NCI-H2227 treated with DMSO at 0.1 percent for 48 hours (cell line): Measurements from ENCODE around the gene SPRED2.

Experiments used
- DNase-seq: peaks from one replicate; lab custom pipeline; 2025; lab: John Stamatoyannopoulos, UW

The SPRED2 gene

DNA sequence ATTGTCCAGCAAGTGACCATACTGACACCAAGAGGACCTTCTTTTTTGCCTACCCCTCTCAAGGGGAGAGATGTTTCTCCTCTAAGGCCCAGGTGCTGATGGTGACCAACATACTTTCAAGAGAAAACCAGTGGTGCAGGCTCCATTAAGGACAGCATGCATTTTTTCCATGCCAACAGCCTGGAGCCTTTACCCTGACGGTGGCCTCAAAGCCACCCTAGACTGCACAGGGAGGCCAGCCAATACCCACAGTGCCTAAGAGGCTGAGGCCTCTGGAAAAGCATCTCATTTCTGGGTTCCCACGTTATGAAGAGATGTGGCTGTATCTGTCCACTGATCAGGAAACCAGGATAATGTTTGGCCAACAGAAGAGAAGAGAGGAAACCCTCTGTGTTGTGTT lies 19.3 kb downstream of the SPRED2 start:
- DNase-seq, result no peak

- DNase-seq, result no peak
Observed at GRCh38 chr2:65411056-65411795, 21.2 kb downstream of the SPRED2 start.

DNA sequence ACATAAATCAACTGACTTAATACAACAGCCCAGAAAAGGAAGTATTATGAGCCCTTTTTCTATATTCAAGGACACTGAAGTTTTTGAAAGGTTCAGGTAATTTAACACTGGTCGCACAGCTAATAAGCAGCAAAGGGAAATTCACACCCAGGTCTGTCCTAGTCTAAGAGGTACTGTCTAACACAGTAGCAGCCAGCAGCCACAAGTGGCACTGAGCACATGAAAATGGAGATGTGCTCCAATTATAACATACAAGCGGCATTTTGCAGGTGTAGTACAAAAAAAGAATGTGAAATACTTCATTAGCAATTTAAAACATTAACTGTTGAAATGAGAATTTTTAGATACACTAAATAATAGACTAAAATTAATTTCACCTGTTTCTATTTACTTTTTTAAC lies 23.4 kb downstream of the SPRED2 start:
- no peak for DNase-seq

DNA sequence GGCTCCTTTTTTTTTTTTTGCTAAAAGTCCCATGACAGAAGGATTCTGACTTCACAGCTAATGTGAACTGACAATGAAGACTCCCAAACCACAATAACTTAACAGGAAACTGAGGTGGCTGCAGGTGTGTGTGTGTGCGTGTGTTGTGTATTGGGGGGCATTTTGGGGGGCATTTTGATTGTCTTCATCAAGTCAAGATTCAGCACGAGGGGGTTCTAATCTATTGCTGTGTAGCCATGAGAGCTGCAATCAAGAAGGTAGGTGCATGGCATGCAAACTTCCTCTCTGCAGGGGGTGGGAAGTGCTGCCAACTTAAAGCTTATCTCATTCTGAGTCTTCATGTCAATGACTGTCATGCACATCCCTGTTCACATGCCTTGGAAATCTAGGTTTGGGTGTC lies 25.2 kb downstream of the SPRED2 start:
- DNase-seq, result no peak

GRCh38 chr2:65404988-65405697 lies 27.3 kb downstream of the SPRED2 start:
- DNase-seq, result no peak

DNA sequence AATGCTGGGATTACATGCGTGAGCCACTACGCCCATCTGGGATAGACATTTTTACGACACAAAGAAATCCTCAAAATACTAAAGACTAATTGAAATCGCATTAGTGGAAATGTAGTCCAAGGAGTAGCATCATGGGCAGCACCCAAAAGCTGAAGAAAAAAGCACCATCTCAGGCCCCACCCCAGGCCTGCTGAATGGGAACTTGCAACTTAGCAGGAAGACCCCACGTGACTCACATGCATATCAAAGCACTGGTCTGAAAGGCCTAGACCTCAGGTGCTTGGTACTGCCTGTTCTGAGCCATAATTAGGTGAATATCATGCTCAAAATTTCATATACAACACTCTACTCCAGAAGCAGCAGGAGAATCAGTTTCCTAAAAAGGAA lies 28.9 kb downstream of the SPRED2 start:
- no peak for DNase-seq

- DNase-seq, result no peak
Observed at GRCh38 chr2:65402780-65403528, 29.4 kb downstream of the SPRED2 start.

DNA sequence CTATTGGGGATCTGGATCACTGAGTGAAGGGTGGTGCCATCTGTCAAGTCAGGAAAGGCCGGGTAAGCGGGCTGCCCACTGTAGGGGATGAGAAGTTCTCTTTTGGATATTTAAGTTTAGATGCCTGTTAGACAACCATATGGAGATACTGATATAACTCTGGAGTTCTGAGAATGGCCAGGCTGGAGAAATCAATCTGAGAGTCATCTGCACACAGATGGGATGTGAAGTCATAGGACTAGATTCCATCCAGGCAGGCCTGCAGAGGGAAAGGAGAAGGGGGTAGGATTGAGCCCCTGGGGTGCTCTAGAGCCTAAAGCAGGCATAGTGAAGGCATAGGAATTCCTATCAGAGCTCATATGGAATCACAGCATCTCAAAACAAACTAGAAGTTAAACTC lies 30.1 kb downstream of the SPRED2 start:
- DNase-seq, result no peak

DNA sequence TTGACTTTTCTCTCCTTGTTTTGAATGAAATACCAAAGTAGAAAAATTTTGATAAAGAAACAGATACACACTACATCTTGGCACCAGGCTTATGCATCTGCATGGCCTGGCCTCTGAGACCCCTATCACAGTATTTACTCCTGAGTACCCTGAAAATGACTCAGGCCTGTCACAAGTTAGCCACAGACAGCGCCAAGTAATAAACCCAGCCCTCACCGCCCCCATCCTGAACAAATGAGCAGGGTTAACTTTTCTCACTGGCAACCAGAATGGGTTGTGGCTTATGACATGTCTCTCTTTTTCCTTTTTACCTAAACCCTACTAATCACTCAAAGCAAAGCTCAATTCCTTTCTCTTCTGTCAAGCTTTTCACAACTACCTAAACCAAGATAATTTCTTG lies 35.3 kb downstream of the SPRED2 start:
- no peak for DNase-seq

DNA sequence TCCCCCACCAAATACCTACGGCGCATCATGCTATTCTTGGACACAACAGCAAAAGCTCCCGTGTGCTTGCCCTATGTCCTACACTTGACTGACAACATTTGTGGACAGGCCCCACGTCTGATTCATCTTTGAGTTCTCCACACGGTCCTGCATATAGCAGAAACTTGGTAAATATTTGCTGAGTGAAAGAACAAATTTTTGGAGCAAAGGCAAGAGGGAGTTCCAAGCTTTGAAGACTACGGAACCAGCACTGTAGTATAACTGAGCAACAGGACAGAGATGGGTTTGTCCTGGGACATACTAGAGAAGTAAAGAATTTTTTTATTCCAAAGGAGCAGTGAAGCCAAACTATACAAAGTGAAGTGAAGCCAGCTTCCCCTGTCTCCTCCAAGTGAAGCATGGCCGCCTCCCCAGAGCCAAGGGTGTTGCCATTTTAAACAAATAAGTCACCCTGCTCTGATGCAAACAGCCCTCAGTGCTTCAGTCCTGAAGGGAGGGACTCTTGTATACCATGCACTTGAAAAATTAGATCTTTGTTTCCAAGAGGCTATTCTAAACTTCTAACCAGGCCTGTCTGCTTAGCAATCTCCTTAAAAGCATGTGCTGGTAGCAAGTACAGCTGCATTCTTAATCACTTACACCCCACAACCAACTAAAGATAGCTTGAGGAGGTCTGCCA lies 35.9 kb downstream of the SPRED2 start:
- DNase-seq, result no peak

GRCh38 chr2:65395621-65396347 lies 36.6 kb downstream of the SPRED2 start:
- no peak for DNase-seq

- no peak for DNase-seq
Observed at GRCh38 chr2:65393743-65394422, 38.5 kb downstream of the SPRED2 start.

GRCh38 chr2:65393046-65393445 lies 39.4 kb downstream of the SPRED2 start:
- no peak for DNase-seq

DNA sequence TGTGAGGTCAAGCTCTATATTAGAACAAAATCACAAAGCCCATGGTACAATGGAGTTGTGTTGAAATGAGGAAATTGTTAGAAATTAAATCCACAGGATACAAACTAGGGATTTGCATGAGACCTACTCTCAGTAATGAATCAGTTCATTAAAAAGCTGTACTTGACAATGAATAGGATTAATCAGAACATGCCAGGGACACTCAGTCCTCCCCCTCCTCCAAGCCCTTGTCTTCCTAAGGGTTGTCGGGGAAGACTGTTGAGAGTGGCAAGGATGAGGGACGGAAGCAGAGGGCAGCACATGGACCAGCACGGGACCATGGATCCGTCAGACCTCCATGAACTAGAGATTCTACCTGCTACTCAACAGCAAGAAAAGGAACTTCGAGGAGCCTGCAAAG lies 39.8 kb downstream of the SPRED2 start:
- DNase-seq, result no peak

DNA sequence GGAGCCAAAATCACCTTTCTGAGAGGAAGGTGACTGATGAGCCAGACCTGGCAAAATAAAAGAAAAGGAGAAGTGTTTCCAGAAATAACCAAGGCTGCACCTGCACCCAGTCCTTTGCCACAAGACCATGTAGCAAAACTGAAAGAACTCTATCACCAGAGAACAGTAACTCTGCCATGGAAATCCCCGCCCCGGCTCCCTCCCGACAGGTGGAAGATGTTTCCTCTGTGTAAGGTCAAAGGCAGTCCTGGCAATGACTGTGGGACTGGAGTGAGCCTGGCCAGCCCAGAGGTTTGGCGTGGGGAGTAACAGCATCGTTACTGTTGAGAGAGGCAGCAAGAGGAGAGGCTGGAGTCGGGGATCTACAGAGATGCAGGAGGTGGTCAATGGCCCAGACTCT lies 42.3 kb downstream of the SPRED2 start:
- DNase-seq, result no peak

DNA sequence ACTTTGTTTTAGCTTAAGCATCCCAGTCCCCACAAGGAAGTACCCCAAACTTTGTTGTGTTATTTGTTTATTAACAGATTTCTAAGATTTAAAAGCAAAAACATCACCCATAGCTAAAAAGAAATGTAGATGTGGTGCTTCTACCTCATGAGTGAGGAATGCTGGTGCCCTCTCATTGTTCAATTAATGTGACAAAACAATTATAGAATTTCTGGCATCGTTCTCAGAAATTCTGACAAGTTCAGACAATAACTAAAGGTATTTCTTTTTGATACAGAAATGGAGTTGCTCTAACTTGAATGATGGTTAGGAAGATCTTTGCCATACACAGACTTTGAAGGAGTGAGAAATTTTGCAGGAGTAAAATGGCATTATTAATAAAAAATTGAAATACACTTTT lies 42.9 kb downstream of the SPRED2 start:
- no peak for DNase-seq

DNA sequence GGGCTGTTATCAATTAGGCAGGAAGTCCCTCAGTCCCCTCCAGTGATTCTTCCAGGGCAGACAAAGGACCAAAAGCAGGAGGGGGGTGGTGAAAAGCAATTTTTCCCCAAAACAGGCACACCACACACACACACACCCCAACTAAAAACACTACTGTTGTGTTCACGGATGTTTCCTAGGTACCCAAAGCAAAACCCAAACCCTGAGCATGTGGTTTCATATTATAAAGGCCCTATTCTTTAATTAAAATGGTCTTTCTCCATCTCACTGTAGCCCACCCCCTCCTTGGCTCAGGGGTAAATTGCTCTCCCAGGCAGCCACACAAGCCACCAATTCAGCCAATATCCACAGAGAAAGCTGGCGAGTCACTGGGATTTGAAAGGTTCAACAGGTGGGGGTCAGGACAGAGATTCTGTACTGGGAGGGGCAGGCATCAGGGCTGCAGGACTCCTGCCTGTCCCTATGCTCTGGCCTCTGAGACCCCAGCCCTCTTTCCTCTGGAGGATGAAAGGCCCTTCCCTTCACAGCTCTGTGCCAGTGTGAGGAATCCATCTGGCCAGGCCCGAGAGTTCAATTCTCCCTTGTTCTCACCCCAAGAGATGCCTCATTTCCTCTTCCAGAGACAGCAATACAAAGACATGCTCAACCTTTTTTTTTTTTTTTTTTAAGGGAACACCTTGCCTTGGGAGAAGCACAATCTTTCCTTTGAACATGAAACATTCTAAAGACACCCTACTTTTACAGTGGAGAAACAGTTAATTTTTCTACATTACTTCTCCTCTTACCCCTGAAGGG lies 43.6 kb downstream of the SPRED2 start:
- no peak for DNase-seq

GRCh38 chr2:65388051-65388531 lies 44.3 kb downstream of the SPRED2 start:
- DNase-seq, result no peak

DNA sequence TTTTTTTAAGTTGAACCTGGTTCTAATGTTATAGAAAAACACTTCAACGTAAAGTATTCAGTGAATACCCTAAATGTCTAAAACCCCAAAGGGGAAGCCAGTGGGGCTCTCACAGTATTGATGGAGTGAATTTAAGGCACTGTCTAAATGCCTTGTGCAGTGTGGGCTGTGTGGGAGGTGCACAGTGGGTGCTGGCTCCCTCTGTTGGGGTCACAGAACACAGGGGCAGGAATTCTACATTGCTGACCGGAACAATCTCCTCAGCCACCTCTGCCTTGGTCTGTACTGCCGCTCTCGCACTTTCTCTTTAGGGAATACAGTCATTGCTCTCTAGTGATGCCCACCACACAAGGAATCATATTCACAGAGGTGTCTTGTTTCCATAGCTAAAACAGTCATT lies 45.4 kb downstream of the SPRED2 start:
- no peak for DNase-seq

GRCh38 chr2:65386344-65386743 lies 46.1 kb downstream of the SPRED2 start:
- DNase-seq, result no peak
